ENCODE measurements around the gene OTX1.

- no peak for TF ChIP-seq EZH2 (IDR thresholded peaks at IDR 0.05; ENCODE audit: low read depth, unreplicated experiment)
- TF ChIP-seq EZH2phosphoT487 (IDR thresholded peaks at IDR 0.05; ENCODE audit: unreplicated experiment): no peak
- TF ChIP-seq, protein P1, sequence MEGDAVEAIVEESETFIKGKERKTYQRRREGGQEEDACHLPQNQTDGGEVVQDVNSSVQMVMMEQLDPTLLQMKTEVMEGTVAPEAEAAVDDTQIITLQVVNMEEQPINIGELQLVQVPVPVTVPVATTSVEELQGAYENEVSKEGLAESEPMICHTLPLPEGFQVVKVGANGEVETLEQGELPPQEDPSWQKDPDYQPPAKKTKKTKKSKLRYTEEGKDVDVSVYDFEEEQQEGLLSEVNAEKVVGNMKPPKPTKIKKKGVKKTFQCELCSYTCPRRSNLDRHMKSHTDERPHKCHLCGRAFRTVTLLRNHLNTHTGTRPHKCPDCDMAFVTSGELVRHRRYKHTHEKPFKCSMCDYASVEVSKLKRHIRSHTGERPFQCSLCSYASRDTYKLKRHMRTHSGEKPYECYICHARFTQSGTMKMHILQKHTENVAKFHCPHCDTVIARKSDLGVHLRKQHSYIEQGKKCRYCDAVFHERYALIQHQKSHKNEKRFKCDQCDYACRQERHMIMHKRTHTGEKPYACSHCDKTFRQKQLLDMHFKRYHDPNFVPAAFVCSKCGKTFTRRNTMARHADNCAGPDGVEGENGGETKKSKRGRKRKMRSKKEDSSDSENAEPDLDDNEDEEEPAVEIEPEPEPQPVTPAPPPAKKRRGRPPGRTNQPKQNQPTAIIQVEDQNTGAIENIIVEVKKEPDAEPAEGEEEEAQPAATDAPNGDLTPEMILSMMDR (conservative IDR thresholded peaks at IDR 0.05; ENCODE audit: low read depth in 2 of 2): no peak
- TF ChIP-seq, protein P2, sequence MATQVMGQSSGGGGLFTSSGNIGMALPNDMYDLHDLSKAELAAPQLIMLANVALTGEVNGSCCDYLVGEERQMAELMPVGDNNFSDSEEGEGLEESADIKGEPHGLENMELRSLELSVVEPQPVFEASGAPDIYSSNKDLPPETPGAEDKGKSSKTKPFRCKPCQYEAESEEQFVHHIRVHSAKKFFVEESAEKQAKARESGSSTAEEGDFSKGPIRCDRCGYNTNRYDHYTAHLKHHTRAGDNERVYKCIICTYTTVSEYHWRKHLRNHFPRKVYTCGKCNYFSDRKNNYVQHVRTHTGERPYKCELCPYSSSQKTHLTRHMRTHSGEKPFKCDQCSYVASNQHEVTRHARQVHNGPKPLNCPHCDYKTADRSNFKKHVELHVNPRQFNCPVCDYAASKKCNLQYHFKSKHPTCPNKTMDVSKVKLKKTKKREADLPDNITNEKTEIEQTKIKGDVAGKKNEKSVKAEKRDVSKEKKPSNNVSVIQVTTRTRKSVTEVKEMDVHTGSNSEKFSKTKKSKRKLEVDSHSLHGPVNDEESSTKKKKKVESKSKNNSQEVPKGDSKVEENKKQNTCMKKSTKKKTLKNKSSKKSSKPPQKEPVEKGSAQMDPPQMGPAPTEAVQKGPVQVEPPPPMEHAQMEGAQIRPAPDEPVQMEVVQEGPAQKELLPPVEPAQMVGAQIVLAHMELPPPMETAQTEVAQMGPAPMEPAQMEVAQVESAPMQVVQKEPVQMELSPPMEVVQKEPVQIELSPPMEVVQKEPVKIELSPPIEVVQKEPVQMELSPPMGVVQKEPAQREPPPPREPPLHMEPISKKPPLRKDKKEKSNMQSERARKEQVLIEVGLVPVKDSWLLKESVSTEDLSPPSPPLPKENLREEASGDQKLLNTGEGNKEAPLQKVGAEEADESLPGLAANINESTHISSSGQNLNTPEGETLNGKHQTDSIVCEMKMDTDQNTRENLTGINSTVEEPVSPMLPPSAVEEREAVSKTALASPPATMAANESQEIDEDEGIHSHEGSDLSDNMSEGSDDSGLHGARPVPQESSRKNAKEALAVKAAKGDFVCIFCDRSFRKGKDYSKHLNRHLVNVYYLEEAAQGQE (IDR thresholded peaks at IDR 0.05; ENCODE audit: unreplicated experiment): no peak
Measured at GRCh38 chr2:63064661-63065060, 14.0 kb downstream of the OTX1 start.
